Cardiac fibroblast (primary cell): ENCODE results near the gene SGPL1.

Experiments used
- DNase-seq, 2 donors: peaks; one replicate each; pipeline versions ENCODE4 v3.0.0 to v3.0.0-alpha.2; 2010; ENCODE audit warnings: low read depth in 2 of 2
- H3K4me3 ChIP-seq, 2 donors: replicated peaks in 1 of 2; 1 replicate in 1 of 2; 2 replicates in 1 of 2; pipeline ENCODE4 v1.5.1; 2011; ENCODE audit warnings: low read depth in 2 of 2, low read length in 2 of 2, mild to moderate bottlenecking in 2 of 2, moderate library complexity in 1 of 2
- TF ChIP-seq, protein P1 (sequence below): IDR thresholded peaks from one replicate; pipeline ENCODE4 v1.5.1; 2011; ENCODE audit warnings: low read depth, mild to moderate bottlenecking, low read length, inconsistent platforms

Gene SGPL1

DNA sequence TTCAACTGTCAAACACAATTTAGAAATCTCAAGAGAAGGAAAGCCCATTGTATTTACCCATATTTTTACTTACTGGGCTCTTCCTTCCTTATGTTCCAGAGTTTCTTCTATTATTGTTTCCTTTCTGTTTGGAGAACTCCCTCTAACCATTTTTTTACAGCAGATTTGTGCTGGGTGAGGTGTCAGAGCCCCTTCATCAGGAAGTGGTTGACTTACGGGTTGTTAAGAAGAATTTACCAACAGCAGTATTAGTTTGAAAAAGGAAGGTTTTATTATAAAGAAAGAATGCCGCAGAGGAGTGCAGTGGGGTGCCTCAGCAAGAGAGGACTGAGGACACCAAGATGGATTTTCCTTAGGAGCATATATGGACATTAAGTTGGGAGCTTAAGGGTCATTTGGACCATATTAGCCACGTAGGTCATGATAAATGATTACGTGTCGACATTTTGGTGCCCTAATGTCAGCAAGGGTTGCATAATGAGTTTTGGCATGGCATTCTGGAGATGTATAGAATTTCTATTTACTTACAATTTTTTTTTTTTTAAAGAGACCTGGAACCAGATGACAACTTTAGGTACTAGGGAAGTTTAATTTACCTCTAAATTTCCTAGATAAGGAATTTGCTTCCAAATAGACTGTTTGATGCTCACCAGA, 24.2 kb upstream of the SGPL1 start:
- no peak for DNase-seq
- H3K4me3 ChIP-seq, result no peak overlapping the region
- TF ChIP-seq, protein P1, sequence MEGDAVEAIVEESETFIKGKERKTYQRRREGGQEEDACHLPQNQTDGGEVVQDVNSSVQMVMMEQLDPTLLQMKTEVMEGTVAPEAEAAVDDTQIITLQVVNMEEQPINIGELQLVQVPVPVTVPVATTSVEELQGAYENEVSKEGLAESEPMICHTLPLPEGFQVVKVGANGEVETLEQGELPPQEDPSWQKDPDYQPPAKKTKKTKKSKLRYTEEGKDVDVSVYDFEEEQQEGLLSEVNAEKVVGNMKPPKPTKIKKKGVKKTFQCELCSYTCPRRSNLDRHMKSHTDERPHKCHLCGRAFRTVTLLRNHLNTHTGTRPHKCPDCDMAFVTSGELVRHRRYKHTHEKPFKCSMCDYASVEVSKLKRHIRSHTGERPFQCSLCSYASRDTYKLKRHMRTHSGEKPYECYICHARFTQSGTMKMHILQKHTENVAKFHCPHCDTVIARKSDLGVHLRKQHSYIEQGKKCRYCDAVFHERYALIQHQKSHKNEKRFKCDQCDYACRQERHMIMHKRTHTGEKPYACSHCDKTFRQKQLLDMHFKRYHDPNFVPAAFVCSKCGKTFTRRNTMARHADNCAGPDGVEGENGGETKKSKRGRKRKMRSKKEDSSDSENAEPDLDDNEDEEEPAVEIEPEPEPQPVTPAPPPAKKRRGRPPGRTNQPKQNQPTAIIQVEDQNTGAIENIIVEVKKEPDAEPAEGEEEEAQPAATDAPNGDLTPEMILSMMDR, result no peak

DNA sequence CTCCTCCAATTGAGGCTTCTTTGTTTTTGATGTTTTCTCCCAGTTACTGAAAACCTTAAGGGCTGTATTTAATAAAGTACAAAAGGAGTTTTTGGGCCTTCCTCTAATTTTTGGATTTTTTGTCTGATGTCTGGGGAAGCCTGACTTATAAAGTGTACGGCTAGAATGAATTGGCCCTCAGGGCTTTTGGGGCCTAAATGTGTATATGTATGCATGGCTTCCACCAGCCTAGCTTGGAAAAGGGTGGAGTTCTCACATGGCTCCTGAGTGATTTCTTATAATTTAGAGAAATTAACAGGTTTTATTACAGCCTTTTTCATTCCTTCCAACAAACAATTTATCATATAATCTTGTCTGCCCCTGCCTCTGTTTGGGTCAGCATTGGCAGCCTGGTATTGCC, 20.1 kb upstream of the SGPL1 start:
- no peak overlapping the region for H3K4me3 ChIP-seq
- DNase-seq, result no peak
- TF ChIP-seq, protein P1, result no peak

DNA sequence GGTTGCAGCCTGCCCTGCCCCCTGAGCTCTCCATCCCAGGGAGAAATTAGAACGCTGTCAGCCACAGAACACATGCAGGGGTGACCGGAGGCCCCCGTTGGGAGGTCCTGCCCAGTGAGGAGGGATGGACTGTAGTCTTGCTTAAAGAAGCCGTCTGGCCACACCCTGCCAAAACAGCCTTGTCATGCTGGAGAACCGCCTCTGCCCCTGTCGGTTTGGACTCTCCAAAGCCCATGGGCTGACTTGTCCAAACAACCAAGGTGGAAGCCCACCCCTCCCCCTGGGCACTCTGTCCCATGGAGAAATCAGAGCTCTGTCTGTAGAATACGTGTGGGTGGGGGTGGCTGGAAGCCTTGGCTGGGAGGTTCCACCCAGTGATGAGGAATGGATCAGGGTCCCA, 17.9 kb upstream of the SGPL1 start:
- DNase-seq, result no peak
- TF ChIP-seq, protein P1, result no peak
- no peak overlapping the region for H3K4me3 ChIP-seq

DNA sequence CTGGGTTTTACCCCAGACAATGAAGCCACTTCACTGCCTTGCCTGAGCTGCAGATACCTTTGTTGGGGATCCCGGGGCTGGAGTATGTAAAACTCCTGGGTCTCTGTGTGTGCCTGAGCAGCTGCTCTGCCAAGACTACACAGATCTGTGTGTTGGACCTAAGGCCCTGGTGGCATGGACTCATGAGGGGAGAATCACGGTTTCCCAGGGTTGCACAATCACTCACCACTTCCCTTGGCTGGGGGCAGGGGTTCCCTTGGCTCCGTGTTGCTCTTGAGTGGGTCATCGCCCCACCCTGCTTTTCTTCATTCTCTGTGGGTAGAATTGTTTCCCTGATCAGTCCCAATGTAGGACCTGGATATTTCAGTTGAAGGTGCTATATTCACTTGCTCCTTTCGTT, 16.6 kb upstream of the SGPL1 start:
- TF ChIP-seq, protein P1, result no peak
- H3K4me3 ChIP-seq, result no peak overlapping the region
- DNase-seq, result peak in 1 of 2 donors; percentile 31

DNA sequence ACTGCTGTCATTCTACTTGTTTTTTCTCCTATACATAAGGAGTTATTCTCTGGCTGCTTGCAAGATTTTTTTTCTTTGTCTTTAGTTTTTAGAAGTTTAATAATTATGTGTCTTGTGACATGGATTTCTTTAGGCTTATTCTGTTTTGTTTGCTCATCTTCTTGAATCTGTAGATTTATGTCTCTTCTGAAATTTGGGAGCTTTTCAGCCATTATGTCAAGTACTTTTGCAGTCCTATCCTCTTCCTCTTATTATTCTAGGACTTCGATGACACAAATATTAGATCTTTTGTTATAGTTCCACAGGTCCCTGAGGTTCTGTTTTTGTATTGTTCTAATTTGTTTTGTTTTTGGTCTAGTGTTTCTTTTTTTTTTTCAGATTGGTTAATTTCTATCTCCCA, 13.9 kb upstream of the SGPL1 start:
- TF ChIP-seq, protein P1, result no peak
- no peak overlapping the region for H3K4me3 ChIP-seq
- no peak for DNase-seq

DNA sequence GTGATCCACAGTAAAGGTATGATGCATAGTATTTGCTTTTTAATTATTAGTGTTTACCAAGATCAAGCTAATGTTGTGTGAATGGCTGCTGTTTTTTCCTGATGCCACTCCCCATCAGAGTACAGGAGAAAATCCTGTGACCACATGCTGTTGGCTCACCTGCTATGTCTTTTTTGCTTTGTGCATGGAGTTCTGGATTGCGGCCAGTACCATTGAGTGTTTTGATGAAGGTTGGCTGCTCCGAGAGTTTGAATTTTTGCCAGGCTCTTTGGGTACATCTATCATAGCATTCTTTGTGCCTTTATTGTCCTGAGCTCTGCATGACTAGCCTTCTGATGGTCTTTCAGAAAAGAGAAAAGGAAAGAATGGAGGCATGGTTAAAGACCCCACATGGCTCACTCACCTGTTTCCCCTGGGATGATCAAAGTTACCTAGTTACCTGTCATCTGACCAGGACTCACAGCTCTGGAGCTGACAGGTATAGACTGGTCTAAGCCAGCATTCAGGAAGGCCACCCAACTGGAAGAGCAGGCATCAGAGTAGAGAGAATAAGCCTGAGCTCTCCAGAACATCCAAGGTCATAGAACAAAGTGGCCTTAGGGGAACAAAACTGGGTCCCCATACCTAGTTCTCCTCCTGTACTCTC, 11.8 kb upstream of the SGPL1 start:
- DNase-seq, result no peak
- H3K4me3 ChIP-seq, result no peak overlapping the region
- TF ChIP-seq, protein P1, result no peak
